Loucy (cell line): ENCODE data around the gene LYVE1.

Source experiments
- EZH2phosphoT487 ChIP-seq: fragments of 200-600 bp; IDR thresholded peaks from 2 replicates; pipeline ENCODE4 v1.6.1; 2018; ENCODE audit warnings: antibody characterized with exemption, mild to moderate bottlenecking, moderate library complexity, borderline replicate concordance
- TF ChIP-seq, protein P1 (sequence below): fragments of 200-600 bp; sonication (generic); conservative IDR thresholded peaks from 2 replicates; pipeline ENCODE4 v1.5.1; 2014; ENCODE audit warnings: mild to moderate bottlenecking, antibody characterized with exemption, low read length

GRCh38 chr11:10538924-10539323, 29.5 kb downstream of the LYVE1 start:
- TF ChIP-seq, protein P1, sequence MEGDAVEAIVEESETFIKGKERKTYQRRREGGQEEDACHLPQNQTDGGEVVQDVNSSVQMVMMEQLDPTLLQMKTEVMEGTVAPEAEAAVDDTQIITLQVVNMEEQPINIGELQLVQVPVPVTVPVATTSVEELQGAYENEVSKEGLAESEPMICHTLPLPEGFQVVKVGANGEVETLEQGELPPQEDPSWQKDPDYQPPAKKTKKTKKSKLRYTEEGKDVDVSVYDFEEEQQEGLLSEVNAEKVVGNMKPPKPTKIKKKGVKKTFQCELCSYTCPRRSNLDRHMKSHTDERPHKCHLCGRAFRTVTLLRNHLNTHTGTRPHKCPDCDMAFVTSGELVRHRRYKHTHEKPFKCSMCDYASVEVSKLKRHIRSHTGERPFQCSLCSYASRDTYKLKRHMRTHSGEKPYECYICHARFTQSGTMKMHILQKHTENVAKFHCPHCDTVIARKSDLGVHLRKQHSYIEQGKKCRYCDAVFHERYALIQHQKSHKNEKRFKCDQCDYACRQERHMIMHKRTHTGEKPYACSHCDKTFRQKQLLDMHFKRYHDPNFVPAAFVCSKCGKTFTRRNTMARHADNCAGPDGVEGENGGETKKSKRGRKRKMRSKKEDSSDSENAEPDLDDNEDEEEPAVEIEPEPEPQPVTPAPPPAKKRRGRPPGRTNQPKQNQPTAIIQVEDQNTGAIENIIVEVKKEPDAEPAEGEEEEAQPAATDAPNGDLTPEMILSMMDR: no peak
- no peak for TF ChIP-seq EZH2phosphoT487
